ENCODE measurements around the gene WDFY4. TPM values are rescaled to one million over a fixed set of nuclear protein-coding genes. Genes with fewer than 3 reads are reported as not detected.

Gene WDFY4
- total RNA-seq, 1 donor = 28.9 TPM

- Histone ChIP-seq H3K9me3 (ENCODE audit: low read depth, low read length) (no peaks in the 10 kb centered on the region), H3K27me3 (ENCODE audit: insufficient read depth, low read length) (no peaks in the 10 kb centered on the region), H3K4me1 (ENCODE audit: insufficient read depth, low read length) (no peaks in the 10 kb centered on the region), H3K4me3 (ENCODE audit: low read length) (no peak overlapping the region)
Measured at GRCh38 chr10:49021685-49022084, 337.0 kb downstream of the WDFY4 start.

- H3K27me3 ChIP-seq (ENCODE audit: insufficient read depth, low read length) = no peaks in the 10 kb centered on the region
- H3K9me3 ChIP-seq (ENCODE audit: low read depth, low read length) = no peaks in the 10 kb centered on the region
Measured at GRCh38 chr10:49023071-49023470, 338.4 kb downstream of the WDFY4 start.

GRCh38 chr10:49023752-49024151 lies 339.1 kb downstream of the WDFY4 start:
- Histone ChIP-seq H3K4me3 (ENCODE audit: low read length) (no peak overlapping the region), H3K4me1 (ENCODE audit: insufficient read depth, low read length) (no peaks in the 10 kb centered on the region), H3K27me3 (ENCODE audit: insufficient read depth, low read length) (no peaks in the 10 kb centered on the region), H3K9me3 (ENCODE audit: low read depth, low read length) (no peaks in the 10 kb centered on the region)

More at GRCh38 chr10:49023071-49023470, 338.4 kb downstream of the WDFY4 start:
- Histone ChIP-seq H3K4me1 (ENCODE audit: insufficient read depth, low read length) (no peaks in the 10 kb centered on the region), H3K4me3 (ENCODE audit: low read length) (no peak overlapping the region)

GRCh38 chr10:49024484-49024883 lies 339.8 kb downstream of the WDFY4 start:
- Histone ChIP-seq H3K4me3 (ENCODE audit: low read length) (no peak overlapping the region), H3K4me1 (ENCODE audit: insufficient read depth, low read length) (no peaks in the 10 kb centered on the region), H3K27me3 (ENCODE audit: insufficient read depth, low read length) (no peaks in the 10 kb centered on the region), H3K9me3 (ENCODE audit: low read depth, low read length) (no peaks in the 10 kb centered on the region)

DNA sequence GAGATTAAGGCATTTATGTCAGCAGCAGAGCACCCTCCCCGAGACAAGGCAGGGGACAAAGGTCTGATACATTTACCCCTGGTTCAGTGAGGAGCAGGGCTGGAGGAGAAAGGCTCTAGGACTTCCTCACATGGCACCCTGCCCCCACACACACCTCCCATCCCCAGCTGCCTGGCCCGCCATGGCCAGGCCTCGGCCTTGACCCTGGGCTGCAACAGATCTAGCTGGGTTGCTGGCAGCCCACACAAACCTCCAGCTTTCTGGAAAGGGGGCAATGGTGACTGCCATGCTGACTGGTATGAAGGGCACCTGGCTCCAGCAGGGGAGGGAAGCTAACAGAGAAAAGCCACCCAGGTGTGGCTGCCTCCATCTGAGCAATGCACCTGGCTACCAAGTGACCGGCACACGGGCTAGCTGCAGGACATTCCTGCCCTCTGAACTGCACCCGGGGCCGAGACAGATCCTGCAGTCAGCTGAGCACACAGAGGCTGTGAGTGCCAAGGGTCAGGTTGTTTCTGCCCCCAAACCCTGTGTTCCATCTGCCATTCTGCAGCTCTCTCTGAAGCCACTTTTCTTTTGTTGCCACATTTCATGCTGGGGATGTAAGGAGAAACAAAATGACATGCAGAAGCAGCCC lies 340.8 kb downstream of the WDFY4 start:
- Histone ChIP-seq H3K4me1 (ENCODE audit: insufficient read depth, low read length) (no peaks in the 10 kb centered on the region), H3K9me3 (ENCODE audit: low read depth, low read length) (no peaks in the 10 kb centered on the region), H3K4me3 (ENCODE audit: low read length) (no peak overlapping the region), H3K27me3 (ENCODE audit: insufficient read depth, low read length) (no peaks in the 10 kb centered on the region)

- Histone ChIP-seq H3K9me3 (ENCODE audit: low read depth, low read length) (no peaks in the 10 kb centered on the region), H3K27me3 (ENCODE audit: insufficient read depth, low read length) (no peaks in the 10 kb centered on the region), H3K4me1 (ENCODE audit: insufficient read depth, low read length) (no peaks in the 10 kb centered on the region), H3K4me3 (ENCODE audit: low read length) (no peak overlapping the region)
Measured at GRCh38 chr10:49028639-49029038, 344.0 kb downstream of the WDFY4 start.

GRCh38 chr10:49029666-49030065 lies 345.0 kb downstream of the WDFY4 start:
- Histone ChIP-seq H3K27me3 (ENCODE audit: insufficient read depth, low read length) (no peaks in the 10 kb centered on the region), H3K9me3 (ENCODE audit: low read depth, low read length) (no peaks in the 10 kb centered on the region), H3K4me1 (ENCODE audit: insufficient read depth, low read length) (no peaks in the 10 kb centered on the region), H3K4me3 (ENCODE audit: low read length) (no peak overlapping the region)

Other genes starting within 250 kb of the WDFY4 start
- gene ARHGAP22, start 79.8 kb upstream of the WDFY4 start, total RNA-seq = 1.2 TPM